Glomerular endothelial cell (primary cell): ENCODE results near the gene NFX1. TPM values are rescaled to one million over a fixed set of nuclear protein-coding genes. Genes with fewer than 3 reads are reported as not detected.

ENCODE experiments used
- DNase-seq: peaks from one replicate; pipeline ENCODE4 v3.0.0-alpha.2; 2011; ENCODE audit warnings: low read depth, low spot score; ENCODE audit errors: extremely low read depth
- total RNA-seq: library from RNA; depleted of rRNA; stranded (reverse); fragments of >200 nt; gene quantifications from 2 replicates; pipeline ENCODE4 v1.2.3, GENCODE V29; 2015

The NFX1 gene
- total RNA-seq, 1 donor from 2014 or later = 24.0 TPM

DNA sequence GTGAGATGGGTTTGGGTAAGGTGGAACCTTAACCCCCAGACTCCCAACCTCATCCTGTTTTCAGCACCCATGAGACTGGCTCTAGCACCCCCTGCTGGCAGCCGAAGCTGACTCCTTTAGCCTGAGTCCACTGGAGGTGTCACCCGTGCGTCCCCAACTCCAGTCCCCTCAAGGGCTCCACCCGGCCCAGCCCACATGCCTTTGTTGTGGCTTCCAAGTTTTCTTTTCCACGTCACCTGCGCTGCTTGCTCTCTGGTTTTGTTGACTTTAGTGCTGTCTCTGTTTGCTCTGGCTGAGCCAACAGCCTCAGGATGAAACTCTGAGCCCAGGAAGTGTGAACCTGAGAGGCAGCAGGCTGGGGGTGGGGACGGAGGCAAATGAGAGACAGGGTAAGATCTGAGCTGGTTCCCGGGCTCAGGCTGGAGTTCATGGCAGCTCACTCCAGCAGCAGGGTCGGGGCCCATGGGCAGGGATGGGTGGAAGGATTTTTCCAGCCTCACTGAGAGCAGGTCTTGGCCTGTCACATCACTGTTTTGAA lies 125.3 kb downstream of the NFX1 start:
- peak; percentile 7 for DNase-seq

DNA sequence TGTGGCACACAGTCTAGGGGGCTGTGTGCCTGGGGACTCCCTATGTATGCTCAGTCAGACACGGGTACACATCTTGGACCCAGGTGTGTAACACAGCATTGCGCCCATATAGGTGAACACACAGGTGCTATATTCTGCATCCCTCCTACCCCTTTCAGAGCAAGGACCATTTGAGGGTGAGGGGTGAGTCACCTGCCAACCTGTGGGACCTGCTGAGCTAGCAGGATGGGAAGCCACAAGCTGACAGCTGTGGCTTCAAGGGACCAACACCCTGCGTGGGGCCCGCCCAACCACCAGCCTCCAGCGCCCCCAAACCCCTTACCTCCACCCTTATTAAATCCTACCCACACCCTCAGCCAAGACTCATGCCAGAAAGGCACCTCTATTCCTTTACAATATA lies 126.7 kb downstream of the NFX1 start:
- no peak for DNase-seq

DNA sequence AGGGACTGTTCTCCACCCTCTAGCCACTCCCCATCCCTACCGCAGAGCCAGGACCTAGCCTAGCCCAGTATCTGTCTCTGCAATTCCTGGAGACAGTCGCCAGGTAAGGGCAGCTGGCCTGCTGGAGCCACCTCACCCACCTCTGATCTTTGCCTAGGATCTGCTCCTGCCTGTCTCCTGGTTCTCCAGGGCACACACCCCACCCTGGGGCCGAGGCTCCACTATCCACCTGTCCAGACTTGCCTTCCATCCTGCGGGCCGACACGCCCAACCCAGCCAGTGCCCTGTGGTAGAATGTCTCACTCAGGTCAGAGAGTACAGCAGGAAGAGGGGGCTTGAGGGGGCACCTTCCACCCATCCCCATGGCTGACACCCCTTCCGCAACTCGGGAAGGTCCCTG lies 127.8 kb downstream of the NFX1 start:
- no peak for DNase-seq

DNA sequence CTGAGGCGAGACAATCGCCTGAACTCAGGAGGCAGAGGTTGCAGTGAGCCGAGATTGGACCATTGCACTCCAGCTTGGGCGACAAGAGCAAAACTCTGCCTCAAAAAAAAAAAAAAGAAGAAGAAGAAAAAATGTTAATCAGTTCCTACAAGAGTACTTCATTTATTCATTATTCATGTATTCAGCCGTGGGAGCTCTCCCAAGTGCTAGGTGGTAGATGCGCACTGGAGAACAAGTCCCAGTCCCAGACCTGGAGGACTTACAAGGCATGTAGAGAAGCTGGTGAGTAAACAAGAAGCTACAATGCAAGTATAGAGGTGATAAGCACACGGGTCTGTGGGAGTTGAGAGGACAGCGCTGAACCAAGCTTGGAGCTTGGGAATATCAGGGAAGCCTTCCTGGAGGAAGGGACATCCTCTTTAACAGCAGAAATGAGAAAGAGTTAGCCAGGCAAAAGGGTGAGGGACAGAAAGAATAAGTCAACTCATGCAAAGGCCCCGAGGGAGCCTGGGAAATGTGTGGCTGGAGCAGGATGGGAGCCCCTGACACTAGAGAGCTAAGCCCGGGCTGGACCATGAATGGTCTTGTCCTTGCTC lies 129.5 kb downstream of the NFX1 start:
- DNase-seq = no peak

Other genes with a start within 250 kb of the NFX1 start
- gene SMU1, start 213.8 kb upstream of the NFX1 start, total RNA-seq = 12.3 and 16.0 TPM in 2 replicates
- gene B4GALT1, start 123.2 kb upstream of the NFX1 start, total RNA-seq = 57.3 and 71.0 TPM in 2 replicates
- gene SPINK4, start 50.3 kb upstream of the NFX1 start, total RNA-seq = not detected in 2 replicates
- 46.4 and 53.4 TPM in 2 replicates for gene BAG1, start 25.8 kb upstream of the NFX1 start, total RNA-seq
- gene CHMP5, start 25.5 kb upstream of the NFX1 start, total RNA-seq = 56.5 and 64.9 TPM in 2 replicates
- not detected in 2 replicates for gene AQP7, start 112.1 kb downstream of the NFX1 start, total RNA-seq
- 0.18 and 0.68 TPM in 2 replicates for gene AQP3, start 157.1 kb downstream of the NFX1 start, total RNA-seq
- 23.5 and 24.0 TPM in 2 replicates for gene NOL6, start 183.4 kb downstream of the NFX1 start, total RNA-seq
- gene ANKRD18B, start 233.7 kb downstream of the NFX1 start, total RNA-seq = 0.82 and 0.93 TPM in 2 replicates